ENCODE data around the gene TAF5L.

DNA sequence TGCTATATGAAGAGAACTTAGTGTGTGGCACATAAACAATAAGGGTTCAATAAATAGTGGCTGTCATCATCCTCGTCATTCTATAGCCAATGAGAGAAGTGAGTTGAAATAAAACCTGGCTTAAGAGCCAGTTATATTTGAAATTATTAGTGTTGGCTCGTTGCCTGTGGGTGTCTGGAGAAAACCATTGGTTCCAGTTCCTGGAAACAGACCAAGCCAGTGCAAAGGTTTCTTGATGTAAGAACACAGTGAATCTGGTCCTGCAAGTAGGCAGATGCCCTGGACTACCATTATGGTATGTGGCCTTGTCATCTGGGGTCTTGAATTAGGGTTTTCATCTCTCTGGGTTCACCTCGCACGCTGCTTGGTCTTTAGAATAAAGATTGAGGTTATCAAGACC is 43.4 kb upstream of the TAF5L start:
- no peak for TF ChIP-seq POLR2A (IDR thresholded peaks at IDR 0.05)
- TF ChIP-seq, protein P1, sequence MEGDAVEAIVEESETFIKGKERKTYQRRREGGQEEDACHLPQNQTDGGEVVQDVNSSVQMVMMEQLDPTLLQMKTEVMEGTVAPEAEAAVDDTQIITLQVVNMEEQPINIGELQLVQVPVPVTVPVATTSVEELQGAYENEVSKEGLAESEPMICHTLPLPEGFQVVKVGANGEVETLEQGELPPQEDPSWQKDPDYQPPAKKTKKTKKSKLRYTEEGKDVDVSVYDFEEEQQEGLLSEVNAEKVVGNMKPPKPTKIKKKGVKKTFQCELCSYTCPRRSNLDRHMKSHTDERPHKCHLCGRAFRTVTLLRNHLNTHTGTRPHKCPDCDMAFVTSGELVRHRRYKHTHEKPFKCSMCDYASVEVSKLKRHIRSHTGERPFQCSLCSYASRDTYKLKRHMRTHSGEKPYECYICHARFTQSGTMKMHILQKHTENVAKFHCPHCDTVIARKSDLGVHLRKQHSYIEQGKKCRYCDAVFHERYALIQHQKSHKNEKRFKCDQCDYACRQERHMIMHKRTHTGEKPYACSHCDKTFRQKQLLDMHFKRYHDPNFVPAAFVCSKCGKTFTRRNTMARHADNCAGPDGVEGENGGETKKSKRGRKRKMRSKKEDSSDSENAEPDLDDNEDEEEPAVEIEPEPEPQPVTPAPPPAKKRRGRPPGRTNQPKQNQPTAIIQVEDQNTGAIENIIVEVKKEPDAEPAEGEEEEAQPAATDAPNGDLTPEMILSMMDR (IDR thresholded peaks at IDR 0.05 in 8 of 11, conservative IDR thresholded peaks at IDR 0.05 in 3 of 11): no peak

Measured in spleen (tissue), 7 donors.